Keratinocyte (primary cell): ENCODE results near the gene DRAP1. TPM values are rescaled to one million over a fixed set of nuclear protein-coding genes. Genes with fewer than 3 reads are reported as not detected.
A peak's percentile ranks its signal among the peaks of the same experiment; 100 is the strongest.

Source experiments
- DNase-seq: peaks from one replicate; pipeline ENCODE4 v3.0.0-alpha.2; 2011; ENCODE audit warnings: low read depth, missing footprints, low spot score
- FAIRE-seq: peaks from 2 replicates; lab custom pipeline; 2011; peaks lifted over from hg19 to GRCh38; lab: Jason Lieb, UNC
- H2AFZ ChIP-seq: 2 replicates; pipeline ENCODE4 v1.6.0; 2012; ENCODE audit warnings: low read length, control low read depth, inconsistent platforms; ENCODE audit not compliant: control insufficient read depth
- H3K27ac ChIP-seq: 2 replicates; pipeline ENCODE4 v1.5.1; 2011; ENCODE audit warnings: low read length; ENCODE audit not compliant: control insufficient read depth, insufficient read depth
- H3K27me3 ChIP-seq: 3 replicates; pipeline ENCODE4 v1.6.0; 2011; ENCODE audit warnings: low read length; ENCODE audit not compliant: control insufficient read depth, insufficient read depth; ENCODE audit errors: extremely low read depth
- H3K36me3 ChIP-seq, 2 experiments: 2 replicates in 1 of 2; 3 replicates in 1 of 2; pipeline ENCODE4 v1.5.1; 2011; ENCODE audit warnings: low read length in 2 of 2, mild to moderate bottlenecking in 1 of 2; ENCODE audit not compliant: control insufficient read depth in 2 of 2, insufficient read depth in 2 of 2; ENCODE audit errors: extremely low read depth in 1 of 2
- H3K4me1 ChIP-seq: 3 replicates; pipeline ENCODE4 v1.5.1; 2011; ENCODE audit warnings: low read length; ENCODE audit not compliant: control insufficient read depth, insufficient read depth; ENCODE audit errors: extremely low read depth
- H3K4me2 ChIP-seq: 3 replicates; pipeline ENCODE4 v1.6.0; 2011; ENCODE audit warnings: low read depth, low read length; ENCODE audit not compliant: control insufficient read depth, insufficient read depth; ENCODE audit errors: extremely low read depth
- H3K4me3 ChIP-seq, 3 experiments: fragments of 200-600 bp in 1 of 3; sonication (generic) in 1 of 3; 2 replicates in 2 of 3; 3 replicates in 1 of 3; pipeline ENCODE4 v1.5.1; 2011 to 2016; ENCODE audit warnings: low read length in 3 of 3, mild to moderate bottlenecking in 3 of 3, control low read depth in 2 of 3, inconsistent platforms in 1 of 3, low read depth in 1 of 3, mixed read lengths in 1 of 3, mixed run types in 1 of 3, moderate library complexity in 1 of 3; ENCODE audit not compliant: control insufficient read depth in 2 of 3, insufficient read depth in 2 of 3; ENCODE audit errors: extremely low read depth in 1 of 3
- H3K79me2 ChIP-seq: 2 replicates; pipeline ENCODE4 v1.6.0; 2012; ENCODE audit warnings: low read length; ENCODE audit not compliant: control insufficient read depth, insufficient read depth
- H3K9ac ChIP-seq: 3 replicates; pipeline ENCODE4 v1.6.0; 2011; ENCODE audit warnings: low read length; ENCODE audit not compliant: control insufficient read depth, insufficient read depth; ENCODE audit errors: extremely low read depth
- H3K9me1 ChIP-seq: 3 replicates; pipeline ENCODE4 v1.6.0; 2011; ENCODE audit warnings: low read length; ENCODE audit not compliant: control insufficient read depth, insufficient read depth; ENCODE audit errors: extremely low read depth
- H3K9me3 ChIP-seq: 2 replicates; pipeline ENCODE4 v1.5.1; 2012; ENCODE audit warnings: low read depth, low read length; ENCODE audit not compliant: control insufficient read depth
- H4K20me1 ChIP-seq: 3 replicates; pipeline ENCODE4 v1.6.0; 2011; ENCODE audit warnings: low read length; ENCODE audit not compliant: control insufficient read depth, insufficient read depth; ENCODE audit errors: extremely low read depth
- CTCF ChIP-seq, 3 experiments: IDR thresholded peaks in 1 of 3; conservative IDR thresholded peaks in 1 of 3; optimal IDR thresholded peaks in 1 of 3; 2 replicates in 2 of 3; 3 replicates in 1 of 3; pipeline versions ENCODE3 to v1.5.1; 2011; ENCODE audit warnings: low read length in 3 of 3, mild to moderate bottlenecking in 3 of 3, moderate library complexity in 2 of 3, control low read depth in 1 of 3, inconsistent platforms in 1 of 3; ENCODE audit not compliant: insufficient read depth in 2 of 3; ENCODE audit errors: extremely low read depth in 1 of 3
- EZH2 ChIP-seq: IDR thresholded peaks from one replicate; pipeline ENCODE4 v1.6.1; 2012; ENCODE audit warnings: inconsistent platforms, mild to moderate bottlenecking, low read length, moderate library complexity
- dilution Hi-C: fragments of 300-500 bp; cut with MboI; formaldehyde crosslinking; loops from one replicate; pipeline ENCODE4 v1.7.0; 2020; ENCODE audit warnings: low sequenced_read_pairs; ENCODE audit not compliant: extremely low pct_ligation_motif_present
- polyA plus RNA-seq, 5 experiments: library from polyadenylated mRNA; depleted of rRNA in 3 of 5; stranded (reverse) in 3 of 5; stranded (forward) in 1 of 5; unstranded in 1 of 5; fragments of >200 nt; gene quantifications; 1 replicate in 1 of 5; 2 replicates in 3 of 5; 3 replicates in 1 of 5; pipeline versions ENCODE4 v1.2.1 to v1.2.3, GENCODE V29; 2011 to 2012; ENCODE audit warnings: missing spikeins in 2 of 5, low read depth in 1 of 5, low replicate concordance in 1 of 5

The DRAP1 gene
- polyA plus RNA-seq, 1 donor (not counting 4 experiments of a cell fraction or from before 2014, with no cell fraction given): 135 TPM

- Histone ChIP-seq H3K36me3 (peaks cover 24 to 53% of the 10 kb centered on the region in 2 experiments), H3K27me3 (no peaks in the 10 kb centered on the region), H3K4me2 (peak overlapping the region; percentile 100), H3K9me3 (no peaks in the 10 kb centered on the region), H2AFZ (no peak overlapping the region), H3K4me3 (peak overlapping the region; percentile 94 to 99 (median 97)), H3K9ac (peak overlapping the region; percentile 99), H3K4me1 (peaks cover 68% of the 10 kb centered on the region), H3K9me1 (peaks cover 2% of the 10 kb centered on the region), H4K20me1 (peaks cover 44% of the 10 kb centered on the region), H3K27ac (peak overlapping the region; percentile 98), H3K79me2 (peaks cover 77% of the 10 kb centered on the region)
- FAIRE-seq (no peak), DNase-seq (no peak)
- dilution Hi-C loops: no loop called here
- no peak for TF ChIP-seq CTCF (optimal IDR thresholded peaks at IDR 0.05 in 1 of 3, IDR thresholded peaks at IDR 0.05 in 1 of 3, conservative IDR thresholded peaks at IDR 0.05 in 1 of 3; ENCODE audit: extremely low read depth in 1 of 3, insufficient read depth in 2 of 3, low read length in 3 of 3)
These were observed 22.2 kb upstream of the DRAP1 start for GRCh38 chr11:65897020-65897471.

- no peak for DNase-seq
- Histone ChIP-seq H3K27ac (peak overlapping the region; percentile 98), H3K27me3 (no peaks in the 10 kb centered on the region), H3K9me3 (no peaks in the 10 kb centered on the region), H3K79me2 (peaks cover 67% of the 10 kb centered on the region), H3K4me1 (peaks cover 71% of the 10 kb centered on the region), H3K4me2 (peak overlapping the region; percentile 100), H2AFZ (no peak overlapping the region), H3K9me1 (peaks cover 2% of the 10 kb centered on the region), H3K4me3 (peak overlapping the region; percentile 94 to 99 (median 97)), H3K36me3 (peaks cover 21 to 39% of the 10 kb centered on the region in 2 experiments), H3K9ac (peak overlapping the region; percentile 99), H4K20me1 (peaks cover 33% of the 10 kb centered on the region)
- no peak for FAIRE-seq
- dilution Hi-C loops: no loop called here
- TF ChIP-seq CTCF (optimal IDR thresholded peaks at IDR 0.05 in 1 of 3, IDR thresholded peaks at IDR 0.05 in 1 of 3, conservative IDR thresholded peaks at IDR 0.05 in 1 of 3; ENCODE audit: extremely low read depth in 1 of 3, insufficient read depth in 2 of 3, low read length in 3 of 3): no peak
- no peak for TF ChIP-seq EZH2
These were observed 20.4 kb upstream of the DRAP1 start for GRCh38 chr11:65898656-65899355.
